ENCODE measurements around the gene MYEOV. TPM values are rescaled to one million over a fixed set of nuclear protein-coding genes. Genes with fewer than 3 reads are reported as not detected.
A peak's percentile ranks its signal among the peaks of the same experiment; 100 is the strongest.

The MYEOV gene
- total RNA-seq, 2 donors from 2014 or later, result 0.16 to 2.9 TPM

DNA sequence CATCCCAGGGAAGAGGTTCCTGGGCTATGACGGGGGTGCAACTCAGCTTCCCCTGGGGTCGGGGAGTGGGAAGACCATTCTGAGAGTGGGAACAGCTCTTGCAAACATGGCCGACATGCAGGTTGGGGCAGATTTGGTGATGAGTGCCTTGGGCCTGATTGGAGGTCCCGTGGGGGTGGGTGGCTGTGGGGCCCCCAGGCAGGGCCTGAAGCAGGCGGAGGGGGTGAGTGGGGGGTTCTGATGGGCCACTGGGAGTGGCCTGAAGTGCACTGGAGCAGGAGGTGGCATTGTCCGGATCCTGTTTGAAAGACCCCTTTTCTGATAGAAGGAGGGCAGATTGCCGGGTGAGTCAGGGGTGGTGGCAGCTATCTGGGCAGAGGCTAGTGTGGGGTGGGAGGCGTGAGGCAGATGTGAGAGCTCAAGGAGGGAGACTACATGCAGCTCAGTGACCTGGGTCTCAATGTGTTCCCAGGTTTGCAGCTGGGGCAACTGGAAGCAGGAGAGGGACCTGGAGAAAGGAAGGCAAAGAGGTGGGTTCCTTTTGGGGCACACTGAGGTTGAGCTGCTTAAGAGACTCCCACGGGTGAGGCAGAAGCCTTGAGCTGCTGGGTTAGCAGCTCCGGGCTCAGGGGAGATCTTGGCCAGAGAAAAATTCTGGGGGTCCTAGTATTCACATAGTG, 15.1 kb downstream of the MYEOV start:
- no peak for DNase-seq
- intact Hi-C loops (cut with DNase I), result loop anchor here (10.0 kb wide), 2 partner anchors 126 to 226 kb away; no protein-coding TSS in a partner anchor

DNA sequence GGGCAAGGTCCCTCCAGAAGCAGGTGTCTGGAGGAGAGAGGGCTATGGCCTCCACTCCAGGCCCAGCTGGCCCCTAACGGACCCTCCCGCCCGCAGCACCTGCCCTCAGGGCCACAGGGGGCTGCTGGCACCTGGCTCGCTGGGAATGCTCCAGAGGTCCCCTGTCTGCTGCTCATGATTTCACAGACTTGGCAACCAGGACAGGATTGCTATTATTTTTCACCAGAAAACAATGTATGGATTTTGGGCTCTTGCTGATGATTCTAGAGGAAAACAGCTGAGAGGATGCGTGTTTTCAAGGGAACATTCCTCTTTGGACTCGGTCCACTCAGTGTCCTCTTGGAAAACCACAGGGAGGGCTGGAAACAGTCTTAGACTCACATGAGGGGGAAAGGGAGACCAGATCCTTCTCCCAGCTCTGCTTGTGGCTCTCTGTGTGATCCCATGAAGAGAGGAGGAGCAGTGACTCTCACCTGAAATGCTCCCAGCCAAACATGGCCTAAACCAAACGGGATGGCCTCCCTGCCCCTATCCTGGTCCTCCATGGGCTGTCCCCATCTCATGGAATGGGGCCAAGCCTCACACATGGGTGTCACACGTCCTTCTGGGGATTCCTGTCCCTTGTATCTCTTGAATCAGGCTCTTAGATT, 15.8 kb downstream of the MYEOV start:
- intact Hi-C loops (cut with DNase I), result loop anchor here (10.0 kb wide), 2 partner anchors 125 to 225 kb away; no protein-coding TSS in a partner anchor
- no peak for DNase-seq
- no peak for ATAC-seq

More for the DNA sequence above, 15.1 kb downstream of the MYEOV start:
- no peak for ATAC-seq

- intact Hi-C loops (cut with DNase I), result no loop called here
- ATAC-seq (no peak), DNase-seq (no peak)
Measured at GRCh38 chr11:69310351-69310750, 16.4 kb downstream of the MYEOV start.

- ATAC-seq (no peak), DNase-seq (no peak)
- intact Hi-C loops (cut with DNase I), result no loop called here
Measured at GRCh38 chr11:69310934-69311766, 17.2 kb downstream of the MYEOV start.

DNA sequence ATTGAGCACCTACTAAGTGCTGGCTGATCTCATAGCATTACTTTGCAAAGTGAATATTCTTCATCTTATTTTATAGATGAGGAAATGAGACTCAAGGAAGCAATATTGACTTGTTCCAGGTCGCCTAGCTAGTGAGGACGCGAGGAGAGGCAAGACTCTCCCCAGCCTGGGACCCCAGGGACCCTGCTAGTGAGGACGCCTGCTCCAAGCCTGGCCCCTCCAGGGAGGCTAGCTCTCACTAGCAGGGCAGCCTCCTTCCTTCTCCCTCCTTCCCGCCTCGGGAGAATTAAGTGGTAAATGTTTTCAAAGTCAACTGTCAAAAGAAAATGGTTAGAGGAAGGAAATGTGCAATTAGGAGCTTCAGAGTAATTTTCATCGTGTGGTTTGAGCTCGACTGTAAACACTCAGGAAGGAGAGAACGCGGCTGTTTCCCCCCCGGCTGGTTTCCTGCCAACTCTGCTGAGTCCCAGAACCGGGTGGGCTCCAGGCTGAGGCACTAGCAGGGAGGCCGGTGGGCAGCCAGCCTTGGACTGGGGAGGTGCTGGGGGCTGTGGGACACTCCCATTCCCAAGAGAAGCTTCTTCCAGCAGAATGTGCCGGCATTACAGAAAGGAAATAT, 17.9 kb downstream of the MYEOV start:
- DNase-seq (no peak), ATAC-seq (peak in 1 of 2 donors; percentile 8)
- intact Hi-C loops (cut with DNase I), result no loop called here

DNA sequence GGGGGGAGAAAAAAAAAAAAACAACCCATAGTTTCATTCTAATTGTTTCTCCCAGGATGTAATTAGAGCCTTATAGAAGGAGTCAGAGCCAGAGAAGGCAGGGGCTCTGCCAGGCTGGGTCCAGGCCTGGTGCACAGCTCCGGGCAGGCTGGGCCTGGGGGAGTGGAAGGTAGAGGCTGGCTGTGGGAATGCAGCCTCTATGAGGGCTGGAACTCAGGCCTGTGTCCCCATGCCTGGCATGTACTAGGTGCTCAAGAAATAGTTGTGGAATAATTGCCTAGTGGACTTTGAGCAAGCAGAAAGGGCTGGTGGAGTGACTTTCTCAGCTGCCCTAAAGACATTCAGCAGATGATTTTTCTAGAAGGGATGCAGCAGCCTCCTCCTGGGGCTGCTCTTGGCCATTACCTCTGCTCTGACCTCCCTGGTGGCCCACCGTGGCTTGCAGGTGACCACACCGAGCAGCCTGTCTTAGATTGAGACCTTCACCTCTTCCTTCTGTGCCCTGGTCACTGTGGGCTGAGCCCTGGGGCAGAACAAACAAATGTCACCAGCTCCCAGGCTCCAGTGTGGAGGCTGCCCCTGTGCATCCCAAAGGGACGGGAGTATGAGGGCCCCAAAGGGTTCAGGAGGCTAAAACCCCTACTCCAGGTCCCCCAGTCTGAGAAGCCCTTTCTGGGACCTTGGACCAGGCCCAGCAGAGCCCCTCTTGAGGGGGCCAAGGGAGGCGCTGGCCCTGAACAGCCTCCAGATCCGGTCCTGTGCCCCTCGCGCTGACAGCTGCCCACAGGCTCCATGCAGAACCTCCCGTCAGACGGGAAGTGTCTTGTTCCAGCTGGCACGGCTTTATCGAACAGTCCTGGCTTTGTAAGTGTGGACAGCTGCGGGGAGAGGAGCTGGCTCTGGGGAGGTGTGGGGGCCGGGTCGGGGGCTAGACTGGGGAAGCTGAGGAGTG, 18.8 kb downstream of the MYEOV start:
- DNase-seq, result peak; percentile 83
- intact Hi-C loops (cut with DNase I), result no loop called here
- ATAC-seq, result peak; percentile 89 to 90

DNA sequence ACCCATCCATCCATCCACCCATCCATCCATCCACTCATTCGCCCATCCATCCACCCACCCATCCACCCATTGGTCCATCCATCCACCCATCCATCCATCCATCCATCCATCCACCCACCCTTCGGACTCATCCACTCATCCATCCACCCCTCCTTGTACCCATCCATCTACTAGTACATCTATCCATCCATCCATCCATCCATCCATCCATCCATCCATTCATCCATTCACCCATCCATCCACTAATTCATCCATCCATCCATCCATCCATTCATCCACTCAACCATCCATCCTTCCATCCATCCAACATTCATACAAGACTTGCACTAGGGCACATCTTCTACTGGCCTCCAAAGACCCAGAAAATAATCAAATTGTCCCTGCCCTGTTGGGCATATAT, 20.0 kb downstream of the MYEOV start:
- ATAC-seq, result no peak

GRCh38 chr11:69314555-69314954, 20.6 kb downstream of the MYEOV start:
- no peak for DNase-seq
- no peak for ATAC-seq
- intact Hi-C loops (cut with DNase I), result no loop called here

More for the DNA sequence above, 20.0 kb downstream of the MYEOV start:
- intact Hi-C loops (cut with DNase I), result no loop called here
- DNase-seq, result no peak

- ATAC-seq (no peak), DNase-seq (no peak)
- intact Hi-C loops (cut with DNase I), result no loop called here
Measured at GRCh38 chr11:69316956-69317355, 23.0 kb downstream of the MYEOV start.

- ATAC-seq (peak in 1 of 2 donors; percentile 38), DNase-seq (no peak)
- intact Hi-C loops (cut with DNase I), result no loop called here
Measured at GRCh38 chr11:69317401-69318092, 23.6 kb downstream of the MYEOV start.

DNA sequence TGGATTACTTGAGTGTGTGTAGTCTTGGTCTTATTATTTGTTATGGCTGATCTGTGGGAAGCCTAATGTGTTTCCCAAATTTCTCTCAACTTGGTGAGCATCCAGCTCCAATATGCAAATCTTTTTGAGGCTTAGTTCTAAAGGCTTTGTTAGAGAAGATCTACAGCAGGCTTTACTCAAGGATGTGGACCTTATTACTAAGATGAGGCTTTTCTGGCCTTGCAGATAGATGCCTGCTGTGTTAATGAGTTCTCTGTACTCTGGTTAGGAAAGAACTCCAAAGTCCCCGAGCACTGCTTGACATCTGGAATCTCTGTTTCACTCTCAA, 24.1 kb downstream of the MYEOV start:
- no peak for ATAC-seq
- intact Hi-C loops (cut with DNase I), result no loop called here
- DNase-seq, result no peak

DNA sequence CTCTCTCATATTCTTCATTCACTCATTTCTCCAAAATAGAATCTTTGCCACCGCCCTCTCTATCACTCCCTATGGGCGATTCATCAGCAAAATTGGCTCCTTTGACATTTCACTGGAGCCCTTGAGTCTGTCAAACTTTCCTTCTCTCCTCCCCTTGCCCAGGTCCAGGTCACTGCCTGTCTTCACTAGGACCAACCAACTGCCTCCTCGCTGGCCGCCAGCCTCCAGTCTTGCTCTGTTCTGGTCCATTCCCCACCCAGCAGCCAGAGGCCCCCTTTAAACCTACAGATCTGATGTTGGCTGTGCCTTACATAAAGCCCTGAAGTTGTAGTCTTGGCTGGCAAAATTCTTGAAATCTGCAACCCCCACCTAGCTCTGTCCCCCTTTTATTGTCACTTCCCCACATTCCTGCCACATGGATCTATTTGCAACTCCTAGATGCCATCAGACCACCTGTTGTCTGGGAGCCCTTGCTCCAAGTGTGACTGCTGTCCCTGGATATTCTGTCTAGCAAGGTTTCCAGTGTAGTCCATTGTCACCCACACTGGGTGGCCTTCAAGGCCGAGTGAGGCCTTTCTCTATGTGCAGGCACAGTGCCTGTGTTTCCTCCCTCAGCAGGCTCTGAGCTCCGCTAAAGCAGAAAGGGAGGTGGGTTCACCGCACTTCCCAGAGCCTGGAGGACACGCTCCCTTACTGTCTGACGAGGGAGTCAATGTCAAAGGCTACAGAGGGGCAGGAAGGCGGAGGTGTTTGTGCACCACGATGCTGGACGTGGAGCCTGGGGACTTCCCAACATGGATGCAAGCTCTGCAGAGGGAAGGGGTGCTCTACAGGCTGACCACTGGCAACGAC, 25.5 kb downstream of the MYEOV start:
- ATAC-seq, result no peak
- intact Hi-C loops (cut with DNase I), result no loop called here
- no peak for DNase-seq

DNA sequence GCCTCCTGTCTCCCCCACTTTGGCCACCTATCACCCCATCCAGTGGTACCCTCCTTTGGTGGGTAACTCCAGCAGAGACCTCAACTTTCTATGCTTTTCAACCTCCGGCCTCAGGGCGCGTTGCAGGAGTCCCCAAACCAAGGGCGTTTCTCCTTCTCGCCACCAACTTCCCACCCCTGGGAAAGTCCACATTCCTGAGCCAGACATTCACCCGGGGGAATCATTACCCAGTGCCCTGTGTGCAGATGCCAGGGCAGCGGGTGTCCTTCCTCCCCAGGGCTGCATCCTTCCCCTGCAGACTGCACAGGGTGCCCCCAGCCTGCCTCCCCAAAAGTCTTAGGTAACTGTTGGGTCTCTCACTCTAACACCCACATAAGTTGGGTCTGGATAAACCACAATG, 26.4 kb downstream of the MYEOV start:
- intact Hi-C loops (cut with DNase I), result no loop called here
- ATAC-seq (no peak), DNase-seq (no peak)

DNA sequence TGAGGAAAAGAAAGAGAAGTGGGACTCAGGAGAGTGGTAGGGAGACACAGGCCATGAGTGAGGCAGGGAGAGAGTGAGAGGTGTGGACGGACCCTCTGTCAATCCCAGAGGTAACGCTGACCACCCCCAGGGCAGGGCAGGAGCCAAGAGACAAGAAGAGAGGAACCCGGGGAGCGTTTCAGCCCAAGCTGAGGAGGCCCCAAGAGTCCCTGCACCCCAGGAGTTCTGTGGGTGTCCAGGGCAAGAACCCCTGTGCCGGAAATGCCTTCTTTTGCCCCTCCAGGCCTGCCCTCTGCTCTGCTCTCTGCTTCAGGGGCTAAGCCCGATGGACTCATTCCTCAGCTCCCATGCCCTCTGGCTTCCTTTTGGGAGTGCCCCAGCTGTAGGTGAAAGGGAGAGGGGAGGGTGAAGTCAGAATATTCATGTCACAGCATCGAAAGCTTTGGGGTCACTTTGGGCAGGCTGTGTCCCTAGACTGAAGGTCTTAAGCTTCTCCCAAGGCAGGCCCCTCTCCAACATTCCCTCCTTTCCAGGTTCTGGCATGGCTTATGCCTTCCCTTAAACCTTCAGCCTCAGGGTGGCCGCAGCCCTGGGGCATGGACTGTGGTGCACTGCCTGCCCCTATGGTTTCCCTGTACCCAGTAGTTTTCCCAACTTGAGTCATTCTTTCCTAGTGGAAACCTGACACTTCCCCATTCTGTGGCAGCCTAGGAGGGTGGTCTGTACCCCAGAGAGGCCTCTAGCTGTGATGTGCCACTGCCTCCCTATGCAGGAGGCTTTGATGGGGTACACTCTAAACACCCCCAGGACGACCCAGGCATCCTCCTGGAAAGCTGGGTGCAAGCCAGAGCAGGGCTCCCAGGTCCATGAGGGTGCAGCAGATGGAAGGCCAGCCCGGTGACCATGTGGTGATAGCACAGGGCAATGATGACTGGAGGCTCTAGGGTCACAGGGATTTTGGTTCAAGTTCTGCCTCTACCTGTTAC, 27.1 kb downstream of the MYEOV start:
- intact Hi-C loops (cut with DNase I), result no loop called here
- ATAC-seq (peak in 1 of 2 donors; percentile 30), DNase-seq (no peak)

- DNase-seq (no peak), ATAC-seq (no peak)
- intact Hi-C loops (cut with DNase I), result no loop called here
Measured at GRCh38 chr11:69321877-69322361, 28.0 kb downstream of the MYEOV start.

DNA sequence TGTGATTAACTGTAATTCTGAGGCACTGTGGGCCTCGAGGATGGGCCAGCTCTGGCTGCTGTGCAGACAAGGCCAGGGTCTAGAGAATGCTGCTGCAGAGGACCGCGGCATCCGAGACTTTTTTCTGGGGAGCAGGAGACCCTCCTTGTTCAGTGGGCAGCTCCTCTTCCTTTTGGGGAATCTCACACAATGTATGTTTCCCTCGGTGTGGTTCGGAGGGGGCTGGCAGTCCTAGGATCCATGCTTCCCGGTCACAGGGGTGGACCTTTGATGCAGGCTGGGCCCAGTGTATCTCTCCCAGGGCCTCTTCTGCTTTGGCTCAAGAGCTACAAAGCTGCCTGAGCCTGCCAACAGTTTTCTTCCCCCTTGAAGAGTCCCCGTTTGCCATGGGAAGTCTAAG, 31.5 kb downstream of the MYEOV start:
- intact Hi-C loops (cut with DNase I), result no loop called here
- ATAC-seq, result no peak
- DNase-seq, result no peak

Measured in left cardiac atrium (tissue), 4 donors.